ENCODE data around the gene OR13H1. TPM values are rescaled to one million over a fixed set of nuclear protein-coding genes. Genes with fewer than 3 reads are reported as not detected.
"Not testable (repeated sequence)": the region's sequence is repeated elsewhere in the genome, so short reads cannot be mapped to it uniquely, and the experiment has no call there.

The OR13H1 gene
- polyA plus RNA-seq (2013) = not detected in 2 replicates

DNA sequence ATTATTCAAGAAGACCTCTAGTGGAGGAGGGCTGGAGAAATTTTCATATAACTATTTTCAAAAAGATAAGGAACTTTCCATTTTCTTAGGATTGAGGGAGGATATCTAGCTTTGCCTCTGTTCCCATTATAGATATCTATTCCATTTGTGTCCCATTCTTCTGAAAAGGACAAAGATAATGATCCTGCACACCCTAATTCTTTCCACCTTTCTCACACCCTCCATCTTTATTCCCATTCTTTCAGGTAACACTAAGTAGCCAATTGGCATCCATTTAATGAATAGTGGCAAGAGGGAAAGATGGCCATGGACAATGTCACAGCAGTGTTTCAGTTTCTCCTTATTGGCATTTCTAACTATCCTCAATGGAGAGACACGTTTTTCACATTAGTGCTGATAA lies at the start of gene OR13H1:
Gene OR13H1, plus strand, starts transcription at position 301 of the 400 bp plus-strand sequence. Its CDS starts 0 bp downstream, at position 301.
- Histone ChIP-seq H2BK12ac (ENCODE audit: low read length) (no peak within 1 kb of the TSS), H3K79me1 (ENCODE audit: low read length) (no peaks in the 10 kb centered on the region), H3K79me2 (ENCODE audit: control insufficient read depth, insufficient read depth, low read length, poor library complexity) (no peaks in the 10 kb centered on the region), H3K4me3 (ENCODE audit: low read depth, low read length) (no peak within 1 kb of the TSS), H3K4me1 (ENCODE audit: control insufficient read depth in 1 of 2, insufficient read depth in 2 of 2, low read length in 2 of 2) (no peaks in the 10 kb centered on the region), H3K36me3 (ENCODE audit: control insufficient read depth in 1 of 2, insufficient read depth in 2 of 2, low read length in 2 of 2) (no peaks in the 10 kb centered on the region), H4K91ac (ENCODE audit: low read depth, low read length) (no peak within 1 kb of the TSS), H4K8ac (ENCODE audit: low read depth, low read length) (no peak within 1 kb of the TSS), H3K27ac (ENCODE audit: low read depth, low read length) (no peak within 1 kb of the TSS), H3K18ac (ENCODE audit: low read length) (no peak within 1 kb of the TSS), H2AFZ (ENCODE audit: insufficient read depth, low read length, poor library complexity) (no peak within 1 kb of the TSS), H3K23ac (ENCODE audit: low read length) (no peak within 1 kb of the TSS), H3K27me3 (ENCODE audit: insufficient read depth, low read length) (no peaks in the 10 kb centered on the region), H3K4ac (ENCODE audit: low read depth, low read length) (no peak within 1 kb of the TSS), H3K14ac (ENCODE audit: low read length) (no peak within 1 kb of the TSS), H2AK5ac (ENCODE audit: low read length) (no peak within 1 kb of the TSS), H4K12ac (ENCODE audit: low read depth, low read length) (no peak within 1 kb of the TSS), H3K4me2 (ENCODE audit: low read length) (no peak within 1 kb of the TSS), H2BK120ac (ENCODE audit: insufficient read depth, low read length, poor library complexity) (no peak within 1 kb of the TSS), H2BK5ac (ENCODE audit: low read depth, low read length, poor library complexity) (no peak within 1 kb of the TSS), H3K9ac (ENCODE audit: low read length) (no peak within 1 kb of the TSS), H3K9me3 (ENCODE audit: insufficient read depth, low read depth, low read length) (no peaks in the 10 kb centered on the region)
- no CpG with 5 or more reads among the region's 1 CpG for whole genome bisulfite sequencing (ENCODE audit: extremely low coverage, insufficient coverage, insufficient read length)
- DNase-seq = no peak

GRCh38 chrX:131501556-131501955 lies 42.3 kb upstream of the OR13H1 start:
- H2AK5ac ChIP-seq (ENCODE audit: low read length); H2BK12ac ChIP-seq (ENCODE audit: low read length); H2BK120ac ChIP-seq (ENCODE audit: insufficient read depth, low read length, poor library complexity); H3K4me2 ChIP-seq (ENCODE audit: low read length); H2AFZ ChIP-seq (ENCODE audit: insufficient read depth, low read length, poor library complexity); H3K23ac ChIP-seq (ENCODE audit: low read length); H3K14ac ChIP-seq (ENCODE audit: low read length); H3K4me1 ChIP-seq (ENCODE audit: control insufficient read depth in 1 of 2, insufficient read depth in 2 of 2, low read length in 2 of 2); H3K4me3 ChIP-seq (ENCODE audit: low read depth, low read length); H3K27ac ChIP-seq (ENCODE audit: low read depth, low read length); DNase-seq; H3K27me3 ChIP-seq (ENCODE audit: insufficient read depth, low read length); H3K79me2 ChIP-seq (ENCODE audit: control insufficient read depth, insufficient read depth, low read length, poor library complexity); H3K4ac ChIP-seq (ENCODE audit: low read depth, low read length); H2BK5ac ChIP-seq (ENCODE audit: low read depth, low read length, poor library complexity); H3K18ac ChIP-seq (ENCODE audit: low read length); H4K12ac ChIP-seq (ENCODE audit: low read depth, low read length); H3K36me3 ChIP-seq (ENCODE audit: control insufficient read depth in 1 of 2, insufficient read depth in 2 of 2, low read length in 2 of 2); H3K79me1 ChIP-seq (ENCODE audit: low read length); H3K9ac ChIP-seq (ENCODE audit: low read length); H4K8ac ChIP-seq (ENCODE audit: low read depth, low read length); H4K91ac ChIP-seq (ENCODE audit: low read depth, low read length); H3K9me3 ChIP-seq (ENCODE audit: insufficient read depth, low read depth, low read length): not testable (repeated sequence)
- no CpG with 5 or more reads among the region's 5 CpGs for WGBS (ENCODE audit: extremely low coverage, insufficient coverage, insufficient read length)

- no peak for DNase-seq
- no peaks in the 10 kb centered on the region for H3K79me2 ChIP-seq (ENCODE audit: control insufficient read depth, insufficient read depth, low read length, poor library complexity)
- H3K14ac ChIP-seq (ENCODE audit: low read length) = no peak overlapping the region
These were observed 30.5 kb upstream of the OR13H1 start for GRCh38 chrX:131513159-131513914.

DNA sequence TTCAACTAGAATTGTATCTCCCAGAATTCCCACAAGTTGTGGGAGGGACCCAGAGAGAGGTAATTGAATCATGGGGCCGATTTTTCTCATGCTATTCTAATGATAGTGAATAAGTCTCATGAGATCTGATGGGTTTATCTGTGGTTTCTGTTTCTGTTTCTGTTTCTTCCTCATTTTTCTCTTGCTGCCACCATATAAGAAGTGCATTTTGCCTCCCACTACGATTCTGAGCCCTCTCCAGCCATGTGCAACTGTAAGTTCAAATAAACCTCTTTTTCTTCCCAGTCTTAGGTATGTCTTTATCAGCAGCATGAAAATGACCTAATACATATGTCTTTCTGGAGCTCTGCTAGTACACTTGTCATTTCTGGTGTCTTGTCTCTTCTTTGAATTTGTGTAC lies 22.1 kb upstream of the OR13H1 start:
- Histone ChIP-seq H3K79me1 (ENCODE audit: low read length) (no peaks in the 10 kb centered on the region), H3K23ac (ENCODE audit: low read length) (no peak overlapping the region), H2BK12ac (ENCODE audit: low read length) (no peak overlapping the region), H3K14ac (ENCODE audit: low read length) (no peak overlapping the region), H3K18ac (ENCODE audit: low read length) (no peak overlapping the region), H4K8ac (ENCODE audit: low read depth, low read length) (no peak overlapping the region), H4K12ac (ENCODE audit: low read depth, low read length) (no peak overlapping the region), H2BK120ac (ENCODE audit: insufficient read depth, low read length, poor library complexity) (no peak overlapping the region), H2BK5ac (ENCODE audit: low read depth, low read length, poor library complexity) (no peak overlapping the region), H3K4me1 (ENCODE audit: control insufficient read depth in 1 of 2, insufficient read depth in 2 of 2, low read length in 2 of 2) (no peaks in the 10 kb centered on the region), H4K91ac (ENCODE audit: low read depth, low read length) (no peak overlapping the region), H3K9me3 (ENCODE audit: insufficient read depth, low read depth, low read length) (no peaks in the 10 kb centered on the region), H3K36me3 (ENCODE audit: control insufficient read depth in 1 of 2, insufficient read depth in 2 of 2, low read length in 2 of 2) (no peaks in the 10 kb centered on the region), H3K27me3 (ENCODE audit: insufficient read depth, low read length) (no peaks in the 10 kb centered on the region), H3K9ac (ENCODE audit: low read length) (no peak overlapping the region), H2AFZ (ENCODE audit: insufficient read depth, low read length, poor library complexity) (no peak overlapping the region), H3K79me2 (ENCODE audit: control insufficient read depth, insufficient read depth, low read length, poor library complexity) (no peaks in the 10 kb centered on the region), H2AK5ac (ENCODE audit: low read length) (no peak overlapping the region), H3K4me2 (ENCODE audit: low read length) (no peak overlapping the region), H3K27ac (ENCODE audit: low read depth, low read length) (no peak overlapping the region), H3K4me3 (ENCODE audit: low read depth, low read length) (no peak overlapping the region), H3K4ac (ENCODE audit: low read depth, low read length) (no peak overlapping the region)
- no peak for DNase-seq
- no CpG with 5 or more reads among the region's 2 CpGs for WGBS (ENCODE audit: extremely low coverage, insufficient coverage, insufficient read length)

More at GRCh38 chrX:131513159-131513914, 30.5 kb upstream of the OR13H1 start:
- H4K12ac ChIP-seq (ENCODE audit: low read depth, low read length) = no peak overlapping the region
- WGBS (ENCODE audit: extremely low coverage, insufficient coverage, insufficient read length) = no CpG with 5 or more reads among the region's 9 CpGs
- H3K4me3 ChIP-seq (ENCODE audit: low read depth, low read length) = no peak overlapping the region
- no peak overlapping the region for H2BK5ac ChIP-seq (ENCODE audit: low read depth, low read length, poor library complexity)
- H4K8ac ChIP-seq (ENCODE audit: low read depth, low read length) = no peak overlapping the region
- no peak overlapping the region for H3K18ac ChIP-seq (ENCODE audit: low read length)
- H2BK120ac ChIP-seq (ENCODE audit: insufficient read depth, low read length, poor library complexity) = no peak overlapping the region
- H3K79me1 ChIP-seq (ENCODE audit: low read length) = no peaks in the 10 kb centered on the region
- H3K27ac ChIP-seq (ENCODE audit: low read depth, low read length) = no peak overlapping the region
- no peaks in the 10 kb centered on the region for H3K36me3 ChIP-seq (ENCODE audit: control insufficient read depth in 1 of 2, insufficient read depth in 2 of 2, low read length in 2 of 2)
- no peak overlapping the region for H3K4ac ChIP-seq (ENCODE audit: low read depth, low read length)
- no peak overlapping the region for H3K23ac ChIP-seq (ENCODE audit: low read length)
- no peak overlapping the region for H4K91ac ChIP-seq (ENCODE audit: low read depth, low read length)
- H2AK5ac ChIP-seq (ENCODE audit: low read length) = no peak overlapping the region
- no peaks in the 10 kb centered on the region for H3K4me1 ChIP-seq (ENCODE audit: control insufficient read depth in 1 of 2, insufficient read depth in 2 of 2, low read length in 2 of 2)
- H3K9ac ChIP-seq (ENCODE audit: low read length) = no peak overlapping the region
- no peak overlapping the region for H2AFZ ChIP-seq (ENCODE audit: insufficient read depth, low read length, poor library complexity)
- no peaks in the 10 kb centered on the region for H3K27me3 ChIP-seq (ENCODE audit: insufficient read depth, low read length)
- H2BK12ac ChIP-seq (ENCODE audit: low read length) = no peak overlapping the region
- no peak overlapping the region for H3K4me2 ChIP-seq (ENCODE audit: low read length)
- H3K9me3 ChIP-seq (ENCODE audit: insufficient read depth, low read depth, low read length) = no peaks in the 10 kb centered on the region
